ENCODE data around the gene LRRC10B.
A peak's percentile ranks its signal among the peaks of the same experiment; 100 is the strongest.
"Not testable (repeated sequence)": the region's sequence is repeated elsewhere in the genome, so short reads cannot be mapped to it uniquely, and the experiment has no call there.

The LRRC10B gene

DNA sequence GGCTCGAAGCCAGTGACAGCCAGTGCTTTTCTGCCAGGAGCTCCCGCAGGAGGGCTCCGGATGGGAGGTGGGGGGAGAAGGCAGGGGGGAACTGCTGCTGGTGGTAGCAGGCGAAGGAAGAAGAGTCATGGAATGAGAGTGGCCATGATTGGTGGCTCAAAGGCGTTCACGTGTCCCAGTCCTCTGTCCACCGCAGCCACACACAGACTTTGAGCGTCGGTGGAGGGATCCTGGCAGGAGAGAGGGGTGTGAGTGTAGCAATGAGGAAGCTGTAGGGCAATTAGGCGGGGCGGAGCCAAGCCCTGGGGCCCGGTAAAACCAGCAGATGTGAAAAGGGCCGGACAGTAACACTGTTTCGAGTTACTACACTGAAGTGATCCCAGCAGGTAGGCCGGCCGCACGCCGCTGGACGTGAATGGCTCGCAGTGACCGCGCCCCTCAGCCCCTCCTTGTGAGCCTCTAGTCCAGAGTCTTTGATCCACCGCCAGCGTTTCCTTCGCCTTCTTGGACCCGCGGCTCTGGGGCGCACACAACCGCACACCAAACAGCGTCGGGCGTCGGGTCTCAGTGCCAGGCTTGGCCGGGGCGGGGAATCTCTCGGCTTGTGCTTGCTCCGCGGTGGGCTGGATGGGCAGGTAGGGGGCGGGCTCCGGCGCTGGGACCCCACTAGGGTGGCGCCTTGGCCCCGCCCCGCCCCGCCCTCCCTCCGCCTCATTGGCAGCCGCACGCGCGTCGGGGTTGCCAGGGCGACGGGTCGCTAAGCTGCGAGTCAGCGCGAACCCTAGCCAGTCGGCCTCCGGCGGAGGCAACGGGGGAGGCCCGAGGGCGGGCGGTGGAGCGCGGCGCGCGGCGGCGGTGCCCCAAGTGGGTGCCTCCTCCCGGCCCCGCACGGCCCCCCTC is at the start of gene LRRC10B:
LRRC10B (plus strand) TSS at position 788 of the 900 bp plus-strand sequence. CDS start 250 bp downstream, outside the sequence.
- H3K4me3 ChIP-seq (ENCODE audit: low read depth, low read length): no peak within 1 kb of the TSS
- TF ChIP-seq, protein P1, sequence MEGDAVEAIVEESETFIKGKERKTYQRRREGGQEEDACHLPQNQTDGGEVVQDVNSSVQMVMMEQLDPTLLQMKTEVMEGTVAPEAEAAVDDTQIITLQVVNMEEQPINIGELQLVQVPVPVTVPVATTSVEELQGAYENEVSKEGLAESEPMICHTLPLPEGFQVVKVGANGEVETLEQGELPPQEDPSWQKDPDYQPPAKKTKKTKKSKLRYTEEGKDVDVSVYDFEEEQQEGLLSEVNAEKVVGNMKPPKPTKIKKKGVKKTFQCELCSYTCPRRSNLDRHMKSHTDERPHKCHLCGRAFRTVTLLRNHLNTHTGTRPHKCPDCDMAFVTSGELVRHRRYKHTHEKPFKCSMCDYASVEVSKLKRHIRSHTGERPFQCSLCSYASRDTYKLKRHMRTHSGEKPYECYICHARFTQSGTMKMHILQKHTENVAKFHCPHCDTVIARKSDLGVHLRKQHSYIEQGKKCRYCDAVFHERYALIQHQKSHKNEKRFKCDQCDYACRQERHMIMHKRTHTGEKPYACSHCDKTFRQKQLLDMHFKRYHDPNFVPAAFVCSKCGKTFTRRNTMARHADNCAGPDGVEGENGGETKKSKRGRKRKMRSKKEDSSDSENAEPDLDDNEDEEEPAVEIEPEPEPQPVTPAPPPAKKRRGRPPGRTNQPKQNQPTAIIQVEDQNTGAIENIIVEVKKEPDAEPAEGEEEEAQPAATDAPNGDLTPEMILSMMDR (IDR thresholded peaks at IDR 0.05): no peak
- H3K9me3 ChIP-seq (ENCODE audit: control insufficient read depth, low read length): no peaks in the 10 kb centered on the region
- H2AFZ ChIP-seq: peak within 1 kb of the TSS; percentile 68
- no peaks in the 10 kb centered on the region for H3K36me3 ChIP-seq (ENCODE audit: control insufficient read depth, insufficient read depth, low read length)
- H3K4me2 ChIP-seq (ENCODE audit: low read length): peak within 1 kb of the TSS; percentile 38
- H3K27ac ChIP-seq: peak within 1 kb of the TSS; percentile 75
- peaks cover 25% of the 10 kb centered on the region for H3K4me1 ChIP-seq
- no peak within 1 kb of the TSS for H3K9ac ChIP-seq
- no peaks in the 10 kb centered on the region for H3K27me3 ChIP-seq (ENCODE audit: control insufficient read depth, insufficient read depth, low read length)
- no peaks in the 10 kb centered on the region for H3K79me2 ChIP-seq

DNA sequence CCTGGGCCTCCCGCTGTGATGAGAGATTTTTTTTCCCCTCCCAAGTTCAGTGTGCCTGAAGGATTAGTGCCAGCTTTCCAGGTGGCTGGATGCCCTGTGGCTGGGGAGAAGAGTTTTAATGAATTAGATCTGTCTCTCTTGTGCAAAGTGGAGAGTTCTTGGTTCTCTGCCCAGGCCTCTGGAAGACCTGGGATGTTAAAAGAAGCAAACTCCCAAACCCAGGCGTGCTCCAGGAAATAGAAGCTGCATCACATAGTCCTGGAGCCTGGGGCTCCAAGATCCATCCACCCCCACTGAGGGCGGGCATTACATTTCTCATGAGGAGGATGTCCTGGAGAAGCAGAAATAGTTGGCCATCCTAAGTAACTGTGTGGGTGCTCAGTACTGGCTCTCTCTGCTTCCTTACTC is 48.1 kb upstream of the LRRC10B start:
- Histone ChIP-seq H3K4me1 (no peaks in the 10 kb centered on the region), H2AFZ (no peak overlapping the region), H3K9ac (no peak overlapping the region), H3K27ac (no peak overlapping the region), H3K4me2 (ENCODE audit: low read length) (no peak overlapping the region), H3K9me3 (ENCODE audit: control insufficient read depth, low read length) (no peaks in the 10 kb centered on the region), H3K4me3 (ENCODE audit: low read depth, low read length) (no peak overlapping the region), H3K27me3 (ENCODE audit: control insufficient read depth, insufficient read depth, low read length) (no peaks in the 10 kb centered on the region), H3K79me2 (no peaks in the 10 kb centered on the region), H3K36me3 (ENCODE audit: control insufficient read depth, insufficient read depth, low read length) (no peaks in the 10 kb centered on the region)
- TF ChIP-seq, protein P1 (IDR thresholded peaks at IDR 0.05): no peak

DNA sequence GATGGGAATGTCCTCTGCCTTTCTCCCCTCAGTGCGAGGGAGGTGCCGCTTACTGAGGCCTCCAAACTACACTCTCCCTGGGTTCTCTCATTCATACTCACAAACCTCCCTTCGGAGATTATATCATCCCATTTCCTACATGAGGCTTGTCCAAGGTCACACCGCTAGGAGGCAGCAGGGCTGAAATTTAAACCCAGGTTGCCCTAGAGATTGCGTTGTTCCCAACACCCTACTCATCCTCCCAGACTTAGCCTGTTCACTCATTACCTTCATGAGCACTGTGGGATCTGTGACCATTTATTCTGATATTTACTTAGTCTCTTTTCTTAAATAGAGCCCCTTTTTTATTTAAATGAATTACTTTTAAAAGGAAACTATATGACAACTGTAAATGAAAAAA is 47.6 kb upstream of the LRRC10B start:
- Histone ChIP-seq H3K4me2 (ENCODE audit: low read length) (no peak overlapping the region), H2AFZ (no peak overlapping the region), H3K4me1 (no peaks in the 10 kb centered on the region), H3K27me3 (ENCODE audit: control insufficient read depth, insufficient read depth, low read length) (no peaks in the 10 kb centered on the region), H3K36me3 (ENCODE audit: control insufficient read depth, insufficient read depth, low read length) (no peaks in the 10 kb centered on the region), H3K4me3 (ENCODE audit: low read depth, low read length) (no peak overlapping the region), H3K79me2 (no peaks in the 10 kb centered on the region), H3K9me3 (ENCODE audit: control insufficient read depth, low read length) (no peaks in the 10 kb centered on the region), H3K9ac (no peak overlapping the region), H3K27ac (no peak overlapping the region)
- TF ChIP-seq, protein P1 (IDR thresholded peaks at IDR 0.05): no peak

DNA sequence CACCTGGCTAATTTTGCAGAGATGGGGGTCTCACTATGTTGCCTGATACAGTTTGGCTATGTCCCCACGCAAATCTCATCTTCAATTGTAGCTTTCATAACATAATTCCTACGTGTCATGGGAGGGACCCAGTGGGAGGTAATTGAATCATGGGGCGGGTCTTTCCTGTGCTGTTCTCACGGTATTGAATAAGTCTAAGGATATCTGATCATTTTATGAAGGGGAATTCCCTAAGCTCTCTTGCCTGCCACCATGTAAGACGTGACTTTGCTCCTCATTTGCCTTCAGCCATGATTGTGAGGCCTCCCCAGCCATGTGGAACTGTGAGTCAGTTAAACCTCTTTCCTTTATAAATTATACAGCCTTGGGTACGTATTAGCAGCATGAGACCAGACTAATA is 40.9 kb upstream of the LRRC10B start:
- not testable (repeated sequence) for H3K9ac ChIP-seq; H3K27me3 ChIP-seq (ENCODE audit: control insufficient read depth, insufficient read depth, low read length); H3K4me3 ChIP-seq (ENCODE audit: low read depth, low read length); H3K4me1 ChIP-seq; H2AFZ ChIP-seq; H3K79me2 ChIP-seq; H3K27ac ChIP-seq; H3K36me3 ChIP-seq (ENCODE audit: control insufficient read depth, insufficient read depth, low read length); H3K4me2 ChIP-seq (ENCODE audit: low read length); H3K9me3 ChIP-seq (ENCODE audit: control insufficient read depth, low read length)

DNA sequence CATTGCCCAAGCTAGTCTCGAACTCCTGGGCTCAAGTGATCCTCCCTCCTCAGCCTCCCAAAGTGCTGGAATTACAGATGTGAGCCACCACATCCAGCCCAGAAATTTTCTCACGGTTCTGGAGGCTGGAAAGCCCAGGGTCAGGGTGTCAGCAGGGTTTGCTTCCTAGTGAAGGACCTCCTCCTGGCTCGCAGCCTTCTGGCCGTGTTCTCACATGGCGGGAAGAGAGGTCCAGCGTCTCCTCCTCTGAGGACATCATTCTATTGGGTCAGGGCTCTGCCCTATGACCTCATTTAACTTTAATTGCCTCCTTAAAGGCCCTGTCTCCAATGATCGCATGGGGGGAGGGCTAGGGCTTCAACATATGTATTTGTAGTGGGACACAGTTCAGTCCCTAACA is 40.5 kb upstream of the LRRC10B start:
- Histone ChIP-seq H3K9me3 (ENCODE audit: control insufficient read depth, low read length) (no peaks in the 10 kb centered on the region), H3K27ac (no peak overlapping the region), H3K4me2 (ENCODE audit: low read length) (no peak overlapping the region), H3K4me1 (no peaks in the 10 kb centered on the region), H3K36me3 (ENCODE audit: control insufficient read depth, insufficient read depth, low read length) (no peaks in the 10 kb centered on the region), H2AFZ (no peak overlapping the region), H3K79me2 (no peaks in the 10 kb centered on the region), H3K4me3 (ENCODE audit: low read depth, low read length) (no peak overlapping the region), H3K9ac (no peak overlapping the region), H3K27me3 (ENCODE audit: control insufficient read depth, insufficient read depth, low read length) (no peaks in the 10 kb centered on the region)
- TF ChIP-seq, protein P1 (IDR thresholded peaks at IDR 0.05): no peak

All from parathyroid adenoma (tissue), 2 donors.